SIG-M5 treated with dmso at 0.1 percent for 504 hours (cell line): ENCODE data around the gene KRTAP10-3.
"Not testable (repeated sequence)": the region's sequence is repeated elsewhere in the genome, so short reads cannot be mapped to it uniquely, and the experiment has no call there.

ENCODE experiments used
- DNase-seq: peaks from one replicate; lab custom pipeline; 2025; ENCODE audit not compliant: unreplicated experiment; lab: John Stamatoyannopoulos, UW

The KRTAP10-3 gene

GRCh38 chr21:44571844-44572782 lies 13.5 kb upstream of the KRTAP10-3 start:
- DNase-seq, result no peak

- DNase-seq, result no peak
These were observed 12.7 kb upstream of the KRTAP10-3 start for GRCh38 chr21:44571296-44571695.

GRCh38 chr21:44569861-44570517 lies 11.4 kb upstream of the KRTAP10-3 start:
- no peak for DNase-seq

GRCh38 chr21:44568667-44569556 lies 10.3 kb upstream of the KRTAP10-3 start:
- DNase-seq, result no peak

GRCh38 chr21:44568261-44568660 lies 9.7 kb upstream of the KRTAP10-3 start:
- DNase-seq, result no peak

GRCh38 chr21:44567481-44568171 lies 9.0 kb upstream of the KRTAP10-3 start:
- no peak for DNase-seq

GRCh38 chr21:44566403-44566802 lies 7.8 kb upstream of the KRTAP10-3 start:
- DNase-seq, result peak; percentile 62

GRCh38 chr21:44564886-44565598 lies 6.4 kb upstream of the KRTAP10-3 start:
- no peak for DNase-seq

- no peak for DNase-seq
These were observed 5.5 kb upstream of the KRTAP10-3 start for GRCh38 chr21:44564099-44564498.

GRCh38 chr21:44558329-44558675 lies 293 bp downstream of the KRTAP10-3 start:
- not testable (repeated sequence) for DNase-seq

GRCh38 chr21:44557491-44558328 lies 885 bp downstream of the KRTAP10-3 start:
- no peak for DNase-seq

- no peak for DNase-seq
These were observed 1.7 kb downstream of the KRTAP10-3 start for GRCh38 chr21:44556879-44557278.

GRCh38 chr21:44555200-44555875 lies 3.3 kb downstream of the KRTAP10-3 start:
- DNase-seq, result no peak

- DNase-seq, result no peak
These were observed 5.9 kb downstream of the KRTAP10-3 start for GRCh38 chr21:44552681-44553080.

GRCh38 chr21:44552136-44552535 lies 6.5 kb downstream of the KRTAP10-3 start:
- DNase-seq, result no peak

GRCh38 chr21:44551340-44551961 lies 7.1 kb downstream of the KRTAP10-3 start, which contains the start of gene KRTAP10-2:
TSS of gene KRTAP10-2 (minus strand) at chr21:44551505. CDS start at chr21:44551458, 47 bp downstream.
- no peak for DNase-seq

GRCh38 chr21:44550807-44551206 lies 7.8 kb downstream of the KRTAP10-3 start:
- no peak for DNase-seq

- DNase-seq, result not testable (repeated sequence)
These were observed 8.3 kb downstream of the KRTAP10-3 start for GRCh38 chr21:44550285-44550684.
